IMR-90 (cell line): Measurements from ENCODE around the gene CDKN2B-AS1.

Experiments
- FOS ChIP-seq: fragments of 150-350 bp; IDR thresholded peaks from 2 replicates; pipeline ENCODE4 v1.6.1; 2016; ENCODE audit warnings: low read depth, low read length
- RAD21 ChIP-seq: IDR thresholded peaks from 2 replicates; pipeline ENCODE4 v1.6.1; 2012; ENCODE audit warnings: low read length, improper control_type of control experiment
- TF ChIP-seq, protein P1 (sequence below): fragments of 150-350 bp; IDR thresholded peaks from 2 replicates; pipeline ENCODE4 v1.6.1; 2016; ENCODE audit warnings: low read depth, mild to moderate bottlenecking, low read length, moderate library complexity, borderline replicate concordance
- TF ChIP-seq, protein P2 (sequence below): conservative IDR thresholded peaks from 2 replicates; pipeline ENCODE4 v1.5.1; 2012; ENCODE audit warnings: mild to moderate bottlenecking, low read depth, low read length, improper control_type of control experiment

DNA sequence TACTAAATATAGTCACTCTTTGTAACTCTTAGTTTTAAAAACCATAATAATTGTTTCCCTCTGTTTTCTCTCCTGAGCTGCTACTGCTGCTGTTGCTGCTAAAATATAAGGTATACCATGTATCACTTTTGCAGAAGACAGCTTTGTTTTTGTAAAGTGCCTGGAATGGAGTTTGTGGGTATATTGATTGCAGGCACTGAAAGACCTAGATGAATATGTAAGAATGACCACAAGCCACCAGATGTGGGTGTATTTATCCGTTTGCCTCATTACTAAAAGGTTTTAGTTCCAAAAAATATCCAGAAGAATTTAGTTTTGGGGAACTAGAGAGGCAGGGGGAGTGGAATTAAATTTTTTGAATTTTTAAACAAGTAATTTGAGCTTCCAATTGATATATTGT lies 165.6 kb downstream of the CDKN2B-AS1 start:
- TF ChIP-seq, protein P1, sequence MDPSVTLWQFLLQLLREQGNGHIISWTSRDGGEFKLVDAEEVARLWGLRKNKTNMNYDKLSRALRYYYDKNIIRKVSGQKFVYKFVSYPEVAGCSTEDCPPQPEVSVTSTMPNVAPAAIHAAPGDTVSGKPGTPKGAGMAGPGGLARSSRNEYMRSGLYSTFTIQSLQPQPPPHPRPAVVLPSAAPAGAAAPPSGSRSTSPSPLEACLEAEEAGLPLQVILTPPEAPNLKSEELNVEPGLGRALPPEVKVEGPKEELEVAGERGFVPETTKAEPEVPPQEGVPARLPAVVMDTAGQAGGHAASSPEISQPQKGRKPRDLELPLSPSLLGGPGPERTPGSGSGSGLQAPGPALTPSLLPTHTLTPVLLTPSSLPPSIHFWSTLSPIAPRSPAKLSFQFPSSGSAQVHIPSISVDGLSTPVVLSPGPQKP = no peak
- TF ChIP-seq RAD21 (no peak), FOS (no peak)
- TF ChIP-seq, protein P2, sequence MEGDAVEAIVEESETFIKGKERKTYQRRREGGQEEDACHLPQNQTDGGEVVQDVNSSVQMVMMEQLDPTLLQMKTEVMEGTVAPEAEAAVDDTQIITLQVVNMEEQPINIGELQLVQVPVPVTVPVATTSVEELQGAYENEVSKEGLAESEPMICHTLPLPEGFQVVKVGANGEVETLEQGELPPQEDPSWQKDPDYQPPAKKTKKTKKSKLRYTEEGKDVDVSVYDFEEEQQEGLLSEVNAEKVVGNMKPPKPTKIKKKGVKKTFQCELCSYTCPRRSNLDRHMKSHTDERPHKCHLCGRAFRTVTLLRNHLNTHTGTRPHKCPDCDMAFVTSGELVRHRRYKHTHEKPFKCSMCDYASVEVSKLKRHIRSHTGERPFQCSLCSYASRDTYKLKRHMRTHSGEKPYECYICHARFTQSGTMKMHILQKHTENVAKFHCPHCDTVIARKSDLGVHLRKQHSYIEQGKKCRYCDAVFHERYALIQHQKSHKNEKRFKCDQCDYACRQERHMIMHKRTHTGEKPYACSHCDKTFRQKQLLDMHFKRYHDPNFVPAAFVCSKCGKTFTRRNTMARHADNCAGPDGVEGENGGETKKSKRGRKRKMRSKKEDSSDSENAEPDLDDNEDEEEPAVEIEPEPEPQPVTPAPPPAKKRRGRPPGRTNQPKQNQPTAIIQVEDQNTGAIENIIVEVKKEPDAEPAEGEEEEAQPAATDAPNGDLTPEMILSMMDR = no peak
